ENCODE measurements around the gene HTT.

- no peak for TF ChIP-seq CTCF (IDR thresholded peaks at IDR 0.05; ENCODE audit: control extremely low read depth in 1 of 3, insufficient read depth in 1 of 3, low read depth in 1 of 3, low read length in 3 of 3)
- no peak for TF ChIP-seq TCF12 (IDR thresholded peaks at IDR 0.05; ENCODE audit: low read depth, low read length)
These were observed 179.3 kb downstream of the HTT start for GRCh38 chr4:3253808-3254207.
